ENCODE results near the gene RNF25. TPM values are rescaled to one million over a fixed set of nuclear protein-coding genes. Genes with fewer than 3 reads are reported as not detected.

Gene RNF25
- total and polyA plus RNA-seq, 4 donors = 15.5 to 34.4 (median 20.0) TPM

- TF ChIP-seq, protein P1, sequence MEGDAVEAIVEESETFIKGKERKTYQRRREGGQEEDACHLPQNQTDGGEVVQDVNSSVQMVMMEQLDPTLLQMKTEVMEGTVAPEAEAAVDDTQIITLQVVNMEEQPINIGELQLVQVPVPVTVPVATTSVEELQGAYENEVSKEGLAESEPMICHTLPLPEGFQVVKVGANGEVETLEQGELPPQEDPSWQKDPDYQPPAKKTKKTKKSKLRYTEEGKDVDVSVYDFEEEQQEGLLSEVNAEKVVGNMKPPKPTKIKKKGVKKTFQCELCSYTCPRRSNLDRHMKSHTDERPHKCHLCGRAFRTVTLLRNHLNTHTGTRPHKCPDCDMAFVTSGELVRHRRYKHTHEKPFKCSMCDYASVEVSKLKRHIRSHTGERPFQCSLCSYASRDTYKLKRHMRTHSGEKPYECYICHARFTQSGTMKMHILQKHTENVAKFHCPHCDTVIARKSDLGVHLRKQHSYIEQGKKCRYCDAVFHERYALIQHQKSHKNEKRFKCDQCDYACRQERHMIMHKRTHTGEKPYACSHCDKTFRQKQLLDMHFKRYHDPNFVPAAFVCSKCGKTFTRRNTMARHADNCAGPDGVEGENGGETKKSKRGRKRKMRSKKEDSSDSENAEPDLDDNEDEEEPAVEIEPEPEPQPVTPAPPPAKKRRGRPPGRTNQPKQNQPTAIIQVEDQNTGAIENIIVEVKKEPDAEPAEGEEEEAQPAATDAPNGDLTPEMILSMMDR (IDR thresholded peaks at IDR 0.05; ENCODE audit: control extremely low read depth, extremely low read depth) = no peak
- Histone ChIP-seq H3K4me1 (ENCODE audit: control insufficient read depth in 5 of 5, insufficient read depth in 5 of 5, low read length in 5 of 5) (no peaks in the 10 kb centered on the region), H3K27ac (ENCODE audit: low read depth in 1 of 2, low read length in 1 of 2) (no peak overlapping the region), H3K9me3 (ENCODE audit: control insufficient read depth in 4 of 4, insufficient read depth in 3 of 4, low read length in 3 of 4) (peaks cover 0 to 2% (median 0%) of the 10 kb centered on the region in 4 donors), H3K9ac (ENCODE audit: insufficient read depth in 1 of 2, low read length in 2 of 2) (no peak overlapping the region), H3K36me3 (ENCODE audit: control insufficient read depth in 4 of 4, insufficient read depth in 4 of 4, low read length in 4 of 4) (peaks cover 32 to 71% (median 52%) of the 10 kb centered on the region in 4 donors), H3K4me3 (no peak overlapping the region), H3K27me3 (ENCODE audit: control insufficient read depth in 3 of 3, insufficient read depth in 3 of 3, low read length in 2 of 3) (no peaks in the 10 kb centered on the region)
- DNase-seq = no peak
- ATAC-seq (ENCODE audit: insufficient read depth, low FRiP score) = no peak
- 97 to 98% methylated on average over 18 of the region's 18 CpGs for WGBS, 2 donors
These were observed 33.4 kb downstream of the RNF25 start for GRCh38 chr2:218638372-218638771.

DNA sequence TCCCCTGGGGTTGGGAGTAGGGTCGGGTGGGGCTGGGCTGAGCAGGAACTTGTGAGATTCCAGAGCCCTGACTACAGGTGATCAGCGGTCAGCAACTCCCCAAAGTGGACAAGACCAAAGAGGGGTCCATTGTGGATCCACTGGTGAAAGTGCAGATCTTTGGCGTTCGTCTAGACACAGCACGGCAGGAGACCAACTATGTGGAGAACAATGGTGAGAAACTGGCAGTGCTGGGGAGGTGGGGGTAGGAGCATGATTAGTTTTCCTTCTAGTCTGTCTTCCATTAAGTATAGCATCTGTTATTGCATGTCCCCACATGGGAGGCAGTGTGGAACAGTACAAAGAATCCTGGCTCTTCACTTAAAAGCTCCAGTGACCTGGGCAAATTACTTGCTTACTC lies 36.1 kb downstream of the RNF25 start:
- no peaks in the 10 kb centered on the region for H3K4me1 ChIP-seq (ENCODE audit: control insufficient read depth in 5 of 5, insufficient read depth in 5 of 5, low read length in 5 of 5)
- no peak for ATAC-seq (ENCODE audit: insufficient read depth, low FRiP score)
- H3K9ac ChIP-seq (ENCODE audit: insufficient read depth in 1 of 2, low read length in 2 of 2) = no peak overlapping the region
- TF ChIP-seq, protein P1 (IDR thresholded peaks at IDR 0.05; ENCODE audit: control extremely low read depth, extremely low read depth) = no peak
- DNase-seq = no peak
- H3K36me3 ChIP-seq (ENCODE audit: control insufficient read depth in 4 of 4, insufficient read depth in 4 of 4, low read length in 4 of 4) = peaks cover 32 to 54% (median 43%) of the 10 kb centered on the region in 4 donors
- H3K9me3 ChIP-seq (ENCODE audit: control insufficient read depth in 4 of 4, insufficient read depth in 3 of 4, low read length in 3 of 4) = peaks cover 0 to 2% (median 0%) of the 10 kb centered on the region in 4 donors
- H3K27ac ChIP-seq (ENCODE audit: low read depth in 1 of 2, low read length in 1 of 2) = no peak overlapping the region
- 94 to 95% methylated on average over 5 of the region's 5 CpGs for WGBS, 2 donors
- no peak overlapping the region for H3K4me3 ChIP-seq
- H3K27me3 ChIP-seq (ENCODE audit: control insufficient read depth in 3 of 3, insufficient read depth in 3 of 3, low read length in 2 of 3) = no peaks in the 10 kb centered on the region

- WGBS, 2 donors = 64 to 65% methylated on average over 4 of the region's 4 CpGs
- TF ChIP-seq, protein P1 (IDR thresholded peaks at IDR 0.05; ENCODE audit: control extremely low read depth, extremely low read depth) = no peak
- DNase-seq = peak in 1 of 3 donors; percentile 34
- Histone ChIP-seq H3K4me1 (ENCODE audit: control insufficient read depth in 5 of 5, insufficient read depth in 5 of 5, low read length in 5 of 5) (no peaks in the 10 kb centered on the region), H3K9ac (ENCODE audit: insufficient read depth in 1 of 2, low read length in 2 of 2) (no peak overlapping the region), H3K27me3 (ENCODE audit: control insufficient read depth in 3 of 3, insufficient read depth in 3 of 3, low read length in 2 of 3) (no peaks in the 10 kb centered on the region), H3K27ac (ENCODE audit: low read depth in 1 of 2, low read length in 1 of 2) (peak overlapping the region in 1 of 2 donors; percentile 4), H3K4me3 (no peak overlapping the region), H3K36me3 (ENCODE audit: control insufficient read depth in 4 of 4, insufficient read depth in 4 of 4, low read length in 4 of 4) (peaks cover 5 to 26% (median 19%) of the 10 kb centered on the region in 4 donors), H3K9me3 (ENCODE audit: control insufficient read depth in 4 of 4, insufficient read depth in 3 of 4, low read length in 3 of 4) (no peaks in the 10 kb centered on the region)
- no peak for ATAC-seq (ENCODE audit: insufficient read depth, low FRiP score)
These were observed 40.0 kb downstream of the RNF25 start for GRCh38 chr2:218631837-218632236.

GRCh38 chr2:218627939-218628338 lies 43.9 kb downstream of the RNF25 start:
- TF ChIP-seq, protein P1 (IDR thresholded peaks at IDR 0.05; ENCODE audit: control extremely low read depth, extremely low read depth) = no peak
- no peak overlapping the region for H3K4me3 ChIP-seq
- no peak overlapping the region for H3K9ac ChIP-seq (ENCODE audit: insufficient read depth in 1 of 2, low read length in 2 of 2)
- H3K4me1 ChIP-seq (ENCODE audit: control insufficient read depth in 5 of 5, insufficient read depth in 5 of 5, low read length in 5 of 5) = peaks cover 0 to 3% (median 0%) of the 10 kb centered on the region in 5 donors
- H3K9me3 ChIP-seq (ENCODE audit: control insufficient read depth in 4 of 4, insufficient read depth in 3 of 4, low read length in 3 of 4) = no peaks in the 10 kb centered on the region
- DNase-seq (no peak), ATAC-seq (ENCODE audit: insufficient read depth, low FRiP score) (no peak)
- no peak overlapping the region for H3K27ac ChIP-seq (ENCODE audit: low read depth in 1 of 2, low read length in 1 of 2)
- peaks cover 0 to 4% (median 0%) of the 10 kb centered on the region in 4 donors for H3K36me3 ChIP-seq (ENCODE audit: control insufficient read depth in 4 of 4, insufficient read depth in 4 of 4, low read length in 4 of 4)
- no peaks in the 10 kb centered on the region for H3K27me3 ChIP-seq (ENCODE audit: control insufficient read depth in 3 of 3, insufficient read depth in 3 of 3, low read length in 2 of 3)
- 90 to 91% methylated on average over 4 of the region's 4 CpGs for WGBS, 2 donors
